ENCODE data around the gene KAZN.
A peak's percentile ranks its signal among the peaks of the same experiment; 100 is the strongest.

Gene KAZN

GRCh38 chr1:14778898-14779865, 180.7 kb downstream of the KAZN start:
- peaks cover 2% of the 10 kb centered on the region for H3K4me1 Mint-ChIP-seq (ENCODE audit: low read depth)
- H3K36me3 Mint-ChIP-seq (ENCODE audit: low read depth): no peaks in the 10 kb centered on the region
- no peak overlapping the region for H3K27ac Mint-ChIP-seq
- H3K4me3 Mint-ChIP-seq: no peak overlapping the region
- no peaks in the 10 kb centered on the region for H3K9me3 Mint-ChIP-seq
- DNase-seq: peak; percentile 47
- H3K27me3 Mint-ChIP-seq: peaks cover 9% of the 10 kb centered on the region

- Mint-ChIP-seq H3K4me1 (ENCODE audit: low read depth) (peaks cover 2% of the 10 kb centered on the region), H3K9me3 (no peaks in the 10 kb centered on the region), H3K4me3 (no peak overlapping the region)
Observed at GRCh38 chr1:14780271-14780670, 181.8 kb downstream of the KAZN start.

DNA sequence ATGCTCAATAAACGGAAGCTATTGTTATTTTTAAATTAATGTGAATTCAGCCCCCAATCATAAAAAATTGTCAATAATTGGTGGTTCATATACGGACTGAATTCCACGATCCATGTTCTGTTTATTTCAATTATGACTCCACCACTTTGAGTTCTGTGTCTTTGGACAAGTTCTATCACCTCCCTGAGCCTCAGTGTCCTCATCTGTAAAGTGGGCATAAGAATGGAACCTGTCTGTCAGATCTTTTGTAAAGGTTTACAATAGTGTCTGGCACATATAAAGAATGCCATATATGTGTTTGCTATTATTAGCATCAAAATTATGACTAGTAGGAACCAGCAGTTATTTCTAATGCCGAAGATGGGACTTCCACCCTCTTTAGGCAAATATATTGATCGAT, 183.3 kb downstream of the KAZN start:
- no peaks in the 10 kb centered on the region for H3K36me3 Mint-ChIP-seq (ENCODE audit: low read depth)
- peaks cover 2% of the 10 kb centered on the region for H3K4me1 Mint-ChIP-seq (ENCODE audit: low read depth)

More at GRCh38 chr1:14780271-14780670, 181.8 kb downstream of the KAZN start:
- no peak for DNase-seq
- Mint-ChIP-seq H3K27me3 (peaks cover 9% of the 10 kb centered on the region), H3K27ac (no peak overlapping the region), H3K36me3 (ENCODE audit: low read depth) (no peaks in the 10 kb centered on the region)

GRCh38 chr1:14782741-14783591, 184.5 kb downstream of the KAZN start:
- H3K4me3 Mint-ChIP-seq: no peak overlapping the region
- H3K27me3 Mint-ChIP-seq: peaks cover 7% of the 10 kb centered on the region
- no peaks in the 10 kb centered on the region for H3K4me1 Mint-ChIP-seq (ENCODE audit: low read depth)
- H3K36me3 Mint-ChIP-seq (ENCODE audit: low read depth): no peaks in the 10 kb centered on the region
- no peaks in the 10 kb centered on the region for H3K9me3 Mint-ChIP-seq
- H3K27ac Mint-ChIP-seq: no peak overlapping the region
- DNase-seq: no peak

More for the DNA sequence above, 183.3 kb downstream of the KAZN start:
- Mint-ChIP-seq H3K4me3 (no peak overlapping the region), H3K27me3 (peaks cover 10% of the 10 kb centered on the region), H3K9me3 (no peaks in the 10 kb centered on the region), H3K27ac (no peak overlapping the region)
- DNase-seq: no peak

DNA sequence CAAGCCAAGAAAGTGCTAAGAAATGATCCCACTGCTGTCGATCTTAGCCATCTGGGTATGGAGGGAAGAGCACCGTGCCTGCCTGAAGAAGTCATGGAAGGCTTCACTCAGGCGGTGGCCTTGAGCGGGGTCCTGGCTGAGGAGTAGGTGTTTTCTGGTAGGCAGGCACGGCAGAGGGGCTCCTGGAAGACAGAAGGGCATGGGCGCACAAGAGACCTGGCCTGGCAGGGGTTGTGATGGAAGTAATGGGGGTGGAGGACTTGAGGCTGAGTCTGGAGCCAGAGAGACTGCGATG, 185.1 kb downstream of the KAZN start:
- H3K9me3 Mint-ChIP-seq: no peaks in the 10 kb centered on the region

DNA sequence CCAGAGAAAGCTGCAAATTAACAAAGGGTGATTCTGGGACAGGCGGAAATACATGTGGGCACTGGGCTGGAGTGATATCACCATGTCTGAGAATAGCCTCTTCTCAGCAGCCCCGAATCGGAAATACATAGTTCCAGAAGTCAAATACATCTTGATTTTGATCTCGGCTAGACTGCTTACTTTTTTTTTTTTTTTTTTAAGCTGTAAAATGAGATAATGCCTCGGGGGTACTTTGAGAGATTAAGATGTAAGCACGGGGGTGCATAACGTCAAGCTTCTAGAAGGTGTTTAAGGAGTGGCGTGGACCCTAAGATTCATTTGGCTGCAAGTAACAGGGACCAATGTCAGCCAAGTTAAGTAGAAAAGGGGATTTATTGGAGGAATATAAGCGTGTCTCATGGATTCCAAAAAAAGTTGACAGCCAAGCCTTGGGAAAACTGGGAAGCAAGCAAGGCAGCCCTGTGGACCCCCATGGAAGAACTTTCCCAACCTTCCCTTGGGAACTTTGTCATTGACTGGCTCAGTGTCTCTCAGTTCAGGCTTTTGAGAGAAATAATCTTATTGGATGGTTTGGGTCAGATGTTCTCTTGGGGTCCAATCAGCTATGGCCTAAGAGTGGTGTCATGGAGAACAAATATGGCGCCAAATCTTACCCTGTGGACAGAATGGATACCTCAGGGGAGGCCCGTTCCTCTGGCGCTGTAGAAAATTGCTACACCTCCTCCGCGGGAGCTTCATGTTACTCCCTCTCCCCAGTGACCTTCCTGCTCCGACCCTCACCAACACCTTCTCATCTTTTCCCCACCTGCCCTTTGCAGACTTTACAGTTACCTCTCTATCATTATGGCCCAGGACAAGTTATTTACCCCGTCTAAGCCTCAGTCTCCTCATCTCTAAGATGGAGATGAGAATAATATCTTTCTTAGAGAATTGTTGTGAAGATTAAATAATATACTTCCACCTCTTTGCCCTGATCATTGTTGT, 186.6 kb downstream of the KAZN start:
- Mint-ChIP-seq H3K36me3 (ENCODE audit: low read depth) (no peaks in the 10 kb centered on the region), H3K27me3 (peaks cover 3% of the 10 kb centered on the region), H3K27ac (no peak overlapping the region), H3K4me1 (ENCODE audit: low read depth) (no peaks in the 10 kb centered on the region), H3K4me3 (no peak overlapping the region), H3K9me3 (no peaks in the 10 kb centered on the region)
- DNase-seq: no peak

More for the DNA sequence above, 185.1 kb downstream of the KAZN start:
- no peak for DNase-seq
- H3K4me3 Mint-ChIP-seq: no peak overlapping the region
- H3K36me3 Mint-ChIP-seq (ENCODE audit: low read depth): no peaks in the 10 kb centered on the region
- peaks cover 4% of the 10 kb centered on the region for H3K27me3 Mint-ChIP-seq
- H3K27ac Mint-ChIP-seq: no peak overlapping the region
- H3K4me1 Mint-ChIP-seq (ENCODE audit: low read depth): no peaks in the 10 kb centered on the region

DNA sequence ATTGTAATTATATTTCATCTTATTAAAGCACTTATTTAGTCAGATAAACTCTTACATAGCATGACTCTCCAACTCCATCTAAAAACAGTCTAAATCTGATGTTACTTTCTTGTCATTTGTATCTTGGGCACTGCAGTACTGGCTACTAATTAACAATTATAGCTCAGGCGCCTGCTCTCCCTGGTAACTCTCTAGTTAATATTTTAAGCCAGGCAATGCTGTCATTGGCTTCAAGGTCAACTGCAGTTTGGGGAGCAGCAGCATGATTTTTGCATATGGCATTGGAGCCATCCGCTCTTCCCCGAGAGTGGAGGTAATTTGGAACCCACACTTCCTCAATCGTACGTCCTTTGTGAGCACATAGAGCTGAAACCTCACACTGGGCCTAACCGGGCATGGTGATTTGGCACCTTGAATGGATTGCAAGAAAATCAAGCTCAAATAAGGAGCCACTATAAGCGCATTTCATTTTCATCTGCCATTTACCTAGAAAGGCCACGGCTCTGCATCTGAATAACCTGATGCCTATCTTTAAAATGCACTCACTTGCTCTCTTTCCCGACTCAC, 187.7 kb downstream of the KAZN start:
- Mint-ChIP-seq H3K27me3 (peaks cover 3% of the 10 kb centered on the region), H3K4me1 (ENCODE audit: low read depth) (no peaks in the 10 kb centered on the region)

GRCh38 chr1:14786681-14787080, 188.2 kb downstream of the KAZN start:
- no peak overlapping the region for H3K27ac Mint-ChIP-seq

More for the DNA sequence above, 187.7 kb downstream of the KAZN start:
- no peak overlapping the region for H3K27ac Mint-ChIP-seq
- H3K9me3 Mint-ChIP-seq: no peaks in the 10 kb centered on the region
- DNase-seq: no peak
- H3K36me3 Mint-ChIP-seq (ENCODE audit: low read depth): no peaks in the 10 kb centered on the region
- H3K4me3 Mint-ChIP-seq: no peak overlapping the region

DNA sequence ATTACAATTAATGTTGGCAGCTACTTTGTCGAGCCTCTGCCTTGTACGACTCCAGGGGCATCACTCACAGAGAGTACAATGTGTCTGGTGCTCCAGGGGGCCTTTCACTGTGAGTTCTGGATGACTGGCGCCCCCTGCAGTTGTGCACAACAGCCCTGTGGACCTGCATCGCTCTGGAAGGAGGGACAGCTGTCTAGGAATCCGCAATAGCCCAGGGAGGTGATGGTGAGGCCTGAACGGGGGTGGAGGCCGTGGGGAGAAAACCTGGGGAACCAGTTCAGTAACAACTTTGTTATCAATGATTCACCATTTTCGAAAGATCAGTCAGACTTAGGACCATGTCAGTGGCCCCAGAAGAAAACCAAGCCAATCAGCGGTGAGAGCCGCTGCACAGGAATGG, 189.1 kb downstream of the KAZN start:
- no peaks in the 10 kb centered on the region for H3K9me3 Mint-ChIP-seq
- DNase-seq: no peak

More at GRCh38 chr1:14786681-14787080, 188.2 kb downstream of the KAZN start:
- Mint-ChIP-seq H3K36me3 (ENCODE audit: low read depth) (no peaks in the 10 kb centered on the region), H3K9me3 (no peaks in the 10 kb centered on the region), H3K4me3 (no peak overlapping the region), H3K27me3 (peaks cover 3% of the 10 kb centered on the region), H3K4me1 (ENCODE audit: low read depth) (no peaks in the 10 kb centered on the region)
- DNase-seq: no peak

GRCh38 chr1:14788080-14788479, 189.6 kb downstream of the KAZN start:
- Mint-ChIP-seq H3K4me3 (no peak overlapping the region), H3K27ac (no peak overlapping the region), H3K9me3 (no peaks in the 10 kb centered on the region), H3K36me3 (ENCODE audit: low read depth) (no peaks in the 10 kb centered on the region), H3K27me3 (peaks cover 3% of the 10 kb centered on the region), H3K4me1 (ENCODE audit: low read depth) (no peaks in the 10 kb centered on the region)
- no peak for DNase-seq

More for the DNA sequence above, 189.1 kb downstream of the KAZN start:
- Mint-ChIP-seq H3K4me1 (ENCODE audit: low read depth) (no peaks in the 10 kb centered on the region), H3K4me3 (no peak overlapping the region), H3K27ac (no peak overlapping the region), H3K36me3 (ENCODE audit: low read depth) (no peaks in the 10 kb centered on the region), H3K27me3 (peaks cover 3% of the 10 kb centered on the region)

DNA sequence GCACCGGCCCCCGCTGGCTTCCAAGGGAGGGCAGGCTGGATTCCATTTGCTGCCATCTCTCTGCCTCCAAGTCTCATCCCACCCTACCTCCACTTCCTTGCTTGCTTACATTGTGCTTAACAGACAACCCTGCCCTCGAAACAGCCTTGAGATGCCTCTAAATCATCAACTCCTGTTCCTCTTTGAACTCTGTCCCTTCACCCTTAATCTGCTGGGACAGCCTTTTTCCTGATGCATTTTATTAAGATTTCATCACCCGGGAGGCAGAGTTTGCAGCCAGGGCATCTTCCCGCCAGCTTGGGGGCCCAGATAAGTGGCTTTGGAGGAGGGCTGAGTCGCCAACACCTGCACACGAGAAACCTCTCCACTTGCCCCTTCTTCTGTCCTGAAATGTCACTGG, 192.5 kb downstream of the KAZN start:
- H3K27me3 Mint-ChIP-seq: peaks cover 3% of the 10 kb centered on the region
- no peaks in the 10 kb centered on the region for H3K36me3 Mint-ChIP-seq (ENCODE audit: low read depth)
- H3K4me3 Mint-ChIP-seq: no peak overlapping the region
- no peak for DNase-seq
- no peaks in the 10 kb centered on the region for H3K9me3 Mint-ChIP-seq
- no peaks in the 10 kb centered on the region for H3K4me1 Mint-ChIP-seq (ENCODE audit: low read depth)
- no peak overlapping the region for H3K27ac Mint-ChIP-seq

DNA sequence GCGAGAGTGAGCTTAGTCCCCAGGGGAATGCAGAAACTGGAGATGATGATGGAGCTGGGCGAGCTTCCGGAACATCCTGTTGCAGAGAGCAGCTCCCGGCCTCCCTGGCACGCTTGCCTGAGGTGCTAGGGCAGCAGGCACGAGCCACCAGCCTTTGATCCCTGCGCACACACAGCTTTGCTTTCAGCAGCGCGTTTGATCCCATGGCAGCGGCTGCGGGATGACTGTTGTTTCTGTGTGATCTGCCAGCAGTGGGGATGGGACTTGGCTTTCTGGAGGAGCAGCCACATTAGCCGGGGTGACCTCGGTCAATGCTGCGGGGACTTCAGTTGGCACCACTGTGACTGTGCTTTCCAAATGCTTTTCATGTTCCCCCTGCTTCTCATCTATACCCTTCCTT, 193.2 kb downstream of the KAZN start:
- Mint-ChIP-seq H3K36me3 (ENCODE audit: low read depth) (no peaks in the 10 kb centered on the region), H3K4me3 (no peak overlapping the region), H3K4me1 (ENCODE audit: low read depth) (no peaks in the 10 kb centered on the region), H3K27ac (no peak overlapping the region), H3K27me3 (peaks cover 3% of the 10 kb centered on the region), H3K9me3 (no peaks in the 10 kb centered on the region)
- no peak for DNase-seq

- no peaks in the 10 kb centered on the region for H3K36me3 Mint-ChIP-seq (ENCODE audit: low read depth)
- DNase-seq: no peak
- no peaks in the 10 kb centered on the region for H3K9me3 Mint-ChIP-seq
- no peak overlapping the region for H3K27ac Mint-ChIP-seq
- no peaks in the 10 kb centered on the region for H3K4me1 Mint-ChIP-seq (ENCODE audit: low read depth)
- H3K27me3 Mint-ChIP-seq: no peaks in the 10 kb centered on the region
- no peak overlapping the region for H3K4me3 Mint-ChIP-seq
Observed at GRCh38 chr1:14794136-14794768, 195.8 kb downstream of the KAZN start.
